Myocyte (in vitro differentiated cells): ENCODE results near the gene SPATA16. TPM values are rescaled to one million over a fixed set of nuclear protein-coding genes. Genes with fewer than 3 reads are reported as not detected.
"Not testable (repeated sequence)": the region's sequence is repeated elsewhere in the genome, so short reads cannot be mapped to it uniquely, and the experiment has no call there.

Experiments used
- DNase-seq: peaks from one replicate; pipeline ENCODE4 v3.0.0-alpha.2; 2012; ENCODE audit warnings: low read depth
- total RNA-seq: library from RNA; depleted of rRNA; stranded (reverse); fragments of >200 nt; gene quantifications from 2 replicates; pipeline ENCODE4 v1.2.3, GENCODE V29; 2014

SPATA16 gene
- total RNA-seq, 1 donor from 2014 or later: not detected

DNA sequence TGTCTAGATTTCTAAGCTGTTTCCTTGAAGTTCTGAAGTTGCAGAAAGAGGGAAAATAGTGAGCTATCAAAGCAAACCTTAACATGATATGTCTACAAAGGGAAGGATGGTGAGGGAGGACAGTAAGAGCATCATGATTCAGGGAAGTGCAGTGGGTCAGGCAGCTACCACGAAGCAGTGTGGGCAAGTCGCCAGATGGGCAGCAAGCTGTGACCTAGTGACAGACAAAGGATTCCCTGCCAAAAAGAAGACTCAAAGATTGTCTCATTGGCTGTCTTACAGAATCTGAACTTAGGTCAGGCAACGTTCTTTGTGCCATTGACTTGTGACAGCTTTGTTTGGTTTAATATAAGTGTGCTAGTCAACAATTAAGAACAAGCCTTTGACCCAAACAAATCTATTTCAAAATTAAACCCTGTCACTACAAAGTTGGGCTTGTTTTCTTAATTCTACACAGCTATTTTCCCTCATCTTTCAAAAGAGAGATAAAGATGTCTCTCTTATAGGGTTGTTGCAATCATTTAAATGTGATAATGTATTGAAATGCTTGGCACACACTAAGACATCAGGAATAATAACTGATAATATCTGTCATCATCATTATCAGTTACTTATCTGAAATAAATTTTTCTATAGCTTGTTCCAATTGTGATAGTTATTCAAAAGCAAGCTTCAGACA is 237.3 kb downstream of the SPATA16 start:
- DNase-seq: peak; percentile 35

DNA sequence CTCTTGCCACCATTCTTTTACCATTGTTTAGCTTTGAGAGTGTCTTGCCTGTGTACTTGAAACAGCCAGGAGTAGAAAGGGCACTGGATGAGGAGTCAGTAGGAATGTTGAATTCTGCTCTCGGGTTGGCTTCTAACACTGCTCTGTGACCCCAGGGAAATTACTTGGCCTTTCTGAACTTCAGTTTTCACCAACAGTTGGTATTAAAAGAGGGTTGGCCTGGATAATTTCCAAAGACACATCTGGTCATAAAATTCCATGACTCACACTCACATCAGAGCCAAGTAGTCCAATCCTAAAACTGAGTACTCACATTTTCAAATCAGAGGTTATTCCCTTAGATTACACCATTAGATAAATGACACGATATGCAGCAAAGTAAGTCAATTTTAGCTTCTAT is 248.9 kb downstream of the SPATA16 start:
- DNase-seq: peak; percentile 59

DNA sequence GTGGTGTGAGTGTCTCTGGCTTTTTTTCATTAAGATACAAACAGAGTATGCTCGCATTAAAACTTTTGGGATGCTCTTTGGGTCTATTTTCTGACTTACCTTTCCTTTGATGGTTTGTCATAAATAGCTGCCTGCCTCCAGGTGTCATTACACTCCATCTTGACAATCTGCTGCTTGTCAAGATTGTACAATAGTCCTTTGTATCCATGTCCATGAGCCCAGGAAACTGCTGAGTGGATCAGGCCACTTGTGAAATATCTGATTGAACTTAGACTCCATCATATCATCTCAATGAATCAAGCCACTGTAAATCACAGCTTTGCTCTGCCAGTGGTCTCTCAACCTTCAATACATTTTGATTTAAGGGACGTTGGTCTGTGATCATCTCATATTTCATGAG is 255.3 kb downstream of the SPATA16 start:
- DNase-seq: no peak

DNA sequence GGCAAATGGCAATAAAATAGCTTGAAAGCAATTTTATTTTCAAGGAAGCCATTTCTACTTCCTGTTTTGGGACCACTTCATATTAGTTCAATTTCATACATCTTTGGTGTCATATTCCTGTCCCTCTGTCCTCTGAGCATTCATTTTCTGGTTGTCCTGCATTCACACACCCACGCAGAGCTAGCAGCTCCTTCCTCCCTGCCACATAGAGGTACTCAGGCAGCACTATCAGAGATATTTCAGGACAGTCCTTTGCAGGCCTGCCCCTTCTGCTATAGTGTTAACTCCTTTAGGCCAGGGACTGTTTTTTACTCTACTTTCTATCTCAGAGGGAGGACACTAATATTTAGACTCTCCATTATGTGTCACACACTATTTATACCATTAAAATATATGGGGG is 258.5 kb downstream of the SPATA16 start:
- no peak for DNase-seq

DNA sequence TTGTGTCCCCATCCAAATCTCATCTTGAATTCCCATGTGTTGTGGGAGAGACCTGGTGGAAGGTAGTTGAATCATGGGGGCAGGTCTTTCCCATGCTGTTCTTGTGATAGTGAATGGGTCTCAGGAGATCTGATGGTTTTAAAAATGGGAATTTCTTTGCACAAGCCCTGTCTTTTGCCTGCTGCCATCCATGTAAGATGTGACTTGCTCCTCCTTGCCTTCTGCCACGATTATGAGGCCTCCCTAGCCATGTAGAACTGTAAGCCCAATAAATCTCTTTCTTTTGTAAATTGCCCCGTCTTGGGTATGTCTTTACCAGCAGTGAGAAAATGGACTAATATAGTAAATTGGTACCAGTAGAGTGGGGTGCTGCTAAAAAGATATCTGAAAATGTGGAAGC is 261.7 kb downstream of the SPATA16 start:
- not testable (repeated sequence) for DNase-seq

DNA sequence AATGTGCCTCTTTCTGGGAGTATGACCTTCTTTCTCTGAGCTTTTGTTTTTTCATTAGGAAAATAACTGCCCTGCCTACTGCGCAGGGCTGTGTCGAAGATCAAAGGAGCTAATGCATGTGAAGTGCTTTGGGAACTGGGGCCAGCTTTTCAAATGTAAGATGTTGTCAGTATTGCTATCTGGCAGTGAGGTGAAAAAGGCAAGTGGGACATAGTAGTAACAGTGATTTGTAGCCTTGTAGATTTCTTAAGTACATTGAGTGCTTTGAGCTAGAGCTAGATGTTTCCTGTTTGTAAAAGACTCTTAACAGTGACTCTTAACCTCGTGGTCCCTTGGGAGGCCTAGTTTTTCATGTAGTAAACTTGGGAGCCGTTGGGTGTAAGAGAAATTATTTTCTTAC is 264.0 kb downstream of the SPATA16 start:
- DNase-seq: no peak

DNA sequence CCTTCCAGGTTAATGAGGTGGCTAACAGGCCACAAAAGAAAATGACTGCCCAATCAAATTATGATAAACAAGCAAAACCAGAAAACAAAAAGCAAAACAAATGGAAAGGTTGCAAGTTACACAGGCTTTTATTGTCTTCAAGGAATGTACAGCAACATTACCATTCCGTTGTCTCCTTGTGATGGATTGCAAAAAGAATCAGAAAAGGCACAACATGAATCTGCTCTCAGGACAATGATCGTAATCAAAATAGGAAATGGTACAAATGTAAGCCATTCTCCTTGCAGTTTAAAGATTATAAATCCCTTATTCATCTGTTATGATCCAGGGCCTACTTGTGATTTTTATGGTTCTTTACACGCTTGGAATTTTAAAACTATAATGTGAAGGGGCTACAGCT is 264.7 kb downstream of the SPATA16 start:
- DNase-seq: no peak

DNA sequence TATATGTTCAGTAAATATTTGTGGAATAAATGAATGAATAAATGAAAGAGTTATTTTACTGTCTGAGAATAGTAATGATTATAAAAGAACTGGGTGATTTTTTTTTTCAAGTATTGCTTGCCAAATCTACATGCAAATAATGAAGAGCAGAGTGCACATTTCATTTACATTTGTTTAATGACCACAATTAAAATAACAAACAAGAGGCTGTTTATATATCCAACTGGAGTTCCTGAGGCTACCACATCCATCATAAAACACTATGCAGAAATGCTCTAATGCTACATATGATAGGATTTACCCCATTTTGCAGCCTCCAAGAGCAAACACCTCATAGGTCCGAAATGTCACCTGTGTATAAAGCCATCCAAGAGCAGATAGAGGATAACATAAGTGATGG is 266.0 kb downstream of the SPATA16 start:
- no peak for DNase-seq

DNA sequence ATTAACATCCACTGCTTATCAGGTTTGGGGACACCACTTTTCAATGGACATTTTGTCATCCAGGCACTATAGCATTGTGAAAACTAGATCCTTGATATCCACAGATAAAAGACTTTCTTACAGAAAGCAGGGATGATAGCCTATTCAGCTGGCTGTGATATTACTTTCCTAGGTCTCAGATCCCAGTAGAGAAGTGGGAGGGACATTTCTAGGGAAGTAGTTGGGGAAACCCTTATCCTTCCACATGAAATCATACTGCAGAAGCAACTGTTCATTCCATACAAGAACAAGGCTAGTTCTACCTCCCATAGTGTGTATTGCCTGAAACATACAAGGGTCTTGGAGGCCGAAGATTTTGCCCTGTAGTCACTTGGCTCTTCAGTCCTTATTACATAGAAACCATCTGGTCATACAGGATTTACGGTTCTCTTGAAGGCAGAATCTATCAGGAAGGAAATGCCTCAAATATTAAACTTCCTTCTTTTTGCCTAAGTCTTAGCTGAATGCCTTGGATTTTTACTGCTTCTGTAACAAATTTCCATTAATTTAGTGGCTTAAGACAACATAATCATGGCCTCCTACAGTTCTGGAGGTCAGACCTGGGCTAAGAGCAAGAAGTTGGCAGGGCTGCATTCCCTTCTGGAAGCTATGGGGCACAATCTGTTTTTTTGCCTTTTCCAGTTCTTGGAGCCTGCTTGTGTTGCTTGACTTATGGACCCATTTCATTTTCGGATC is 271.1 kb downstream of the SPATA16 start:
- no peak for DNase-seq

DNA sequence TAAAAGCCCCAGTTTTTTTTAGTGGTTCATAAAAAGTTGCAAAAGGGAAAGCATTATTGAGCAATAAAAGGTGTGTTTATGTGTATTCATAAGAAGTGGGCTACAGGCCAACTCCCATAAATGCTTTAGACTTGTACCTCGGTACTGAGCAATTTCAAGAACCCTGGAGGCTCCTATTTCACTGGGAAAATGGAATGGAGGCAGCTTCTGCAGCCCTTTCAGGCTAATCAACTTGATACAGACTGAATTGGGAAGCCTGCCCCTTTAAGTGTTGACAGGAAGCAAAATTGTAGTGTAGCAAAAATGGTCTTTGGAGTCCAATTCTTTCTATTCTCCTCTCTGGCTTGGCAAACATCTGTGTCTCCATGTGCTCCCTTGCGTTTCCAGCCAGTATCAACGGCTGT is 271.7 kb downstream of the SPATA16 start:
- no peak for DNase-seq

DNA sequence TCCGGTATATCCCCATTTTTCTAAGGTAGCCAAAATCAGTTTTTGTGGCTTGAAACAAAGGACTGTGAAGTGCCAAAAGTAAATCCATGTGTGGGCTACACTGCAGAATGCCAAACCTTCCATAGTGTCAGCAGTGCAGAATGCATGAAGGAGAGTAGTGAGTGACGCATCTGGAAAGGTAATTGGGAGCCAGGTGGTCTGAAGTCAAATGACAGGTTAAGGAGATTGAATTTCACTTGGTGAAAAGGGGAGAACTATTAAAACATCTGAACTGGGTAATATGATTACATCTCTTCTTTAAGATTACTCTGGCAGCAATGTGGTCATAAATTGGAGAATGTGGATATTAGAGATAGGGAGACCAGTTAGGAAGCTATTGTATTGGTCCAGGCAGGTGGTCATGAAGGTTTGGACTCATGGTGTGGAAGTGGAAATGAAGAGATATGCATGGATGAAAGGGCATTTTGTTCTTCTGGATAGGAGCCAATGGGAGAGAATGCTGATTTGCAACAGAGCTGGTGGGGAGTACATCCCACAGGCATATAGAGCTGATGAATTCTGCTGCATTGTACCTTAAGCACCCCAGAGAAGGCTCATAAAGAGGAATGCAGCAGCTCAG is 272.3 kb downstream of the SPATA16 start:
- no peak for DNase-seq

DNA sequence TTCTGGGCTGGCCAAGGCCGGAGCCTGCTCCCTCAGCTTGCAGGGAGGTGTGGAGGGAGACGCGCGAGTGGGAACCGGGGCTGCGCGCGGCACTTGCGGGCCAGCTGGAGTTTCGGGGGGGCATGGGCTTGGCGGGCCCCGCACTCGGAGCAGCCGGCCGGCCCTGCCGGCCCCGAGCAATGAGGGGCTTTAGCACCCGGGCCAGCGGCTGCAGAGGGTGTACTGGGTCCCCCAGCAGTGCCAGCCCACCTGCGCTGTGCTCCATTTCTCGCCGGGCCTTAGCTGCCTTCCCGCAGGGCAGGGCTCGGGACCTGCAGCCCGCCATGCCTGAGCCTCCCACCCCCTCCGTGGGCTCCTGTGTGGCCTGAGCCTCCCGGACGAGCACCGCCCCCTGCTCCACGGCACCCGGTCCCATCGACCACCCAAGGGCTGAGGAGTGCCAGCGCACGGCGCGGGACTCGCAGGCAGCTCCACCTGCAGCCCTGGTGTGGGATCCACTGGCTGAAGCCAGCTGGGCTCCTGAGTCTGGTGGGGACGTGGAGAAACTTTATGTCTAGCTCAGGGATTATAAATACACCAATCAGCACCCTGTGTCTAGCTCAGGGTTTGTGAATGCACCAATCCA is 274.2 kb downstream of the SPATA16 start:
- not testable (repeated sequence) for DNase-seq

DNA sequence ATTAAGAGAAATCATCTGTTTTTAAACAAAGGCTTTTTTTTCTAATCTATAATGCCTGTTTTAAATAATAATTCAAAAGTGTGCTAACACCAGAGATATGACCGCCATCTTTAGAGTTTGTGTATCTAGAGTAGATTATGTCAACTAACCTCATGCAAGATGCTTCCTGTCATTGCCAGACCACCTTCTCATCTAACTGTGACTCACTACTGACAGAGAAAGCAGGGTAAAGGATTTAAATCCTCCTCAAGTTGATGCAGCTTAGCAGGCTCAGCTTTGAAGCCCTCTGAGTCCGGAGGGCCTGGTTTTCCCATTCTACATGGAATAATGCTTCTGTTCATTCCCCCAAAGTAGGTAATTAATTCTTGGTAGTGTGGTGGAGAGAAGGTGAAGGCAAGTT is 282.0 kb downstream of the SPATA16 start:
- no peak for DNase-seq

DNA sequence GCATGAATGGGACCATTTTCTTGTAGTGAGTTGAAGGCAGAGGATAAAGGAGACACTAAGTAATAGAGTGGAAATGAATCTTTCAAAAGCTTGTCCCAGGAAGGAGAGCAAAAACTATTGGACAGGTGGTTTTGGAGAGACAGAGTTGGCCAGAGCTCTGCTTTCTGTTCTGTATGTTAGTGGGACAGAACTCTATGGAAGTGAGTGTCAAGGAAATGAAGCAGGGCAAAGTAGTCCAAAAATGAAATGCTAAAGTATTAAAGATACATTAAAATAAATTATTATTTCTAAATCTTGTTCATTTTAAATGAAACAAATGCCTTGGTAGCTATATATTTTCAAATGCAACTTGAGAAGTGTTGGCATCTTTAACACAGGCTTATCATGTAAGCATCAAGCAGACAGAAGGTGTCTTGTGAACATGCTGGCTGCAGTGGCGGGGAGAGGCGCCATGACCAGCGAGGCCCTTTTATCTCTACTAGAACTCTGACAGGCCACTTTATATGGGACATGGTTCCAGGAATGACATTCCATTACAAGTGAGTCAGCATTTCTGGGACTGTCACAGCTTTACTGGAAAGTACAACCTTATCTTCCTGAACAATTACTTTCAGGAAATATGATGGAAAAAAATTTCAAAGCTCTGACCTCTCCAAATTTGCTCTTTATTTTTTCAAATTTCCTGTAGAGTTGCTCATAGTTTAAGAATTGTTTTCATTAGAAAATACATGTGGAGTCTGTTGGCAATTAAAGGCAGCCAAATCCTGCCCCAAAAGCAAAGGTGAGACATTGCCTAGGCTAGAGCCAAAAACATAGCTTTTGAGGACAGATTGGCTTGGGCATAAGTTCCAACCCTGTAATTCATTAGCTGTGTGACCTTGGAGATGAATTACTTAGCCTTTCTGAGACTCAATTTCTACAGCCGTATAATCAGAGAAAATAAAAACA is 284.0 kb downstream of the SPATA16 start:
- DNase-seq: no peak

DNA sequence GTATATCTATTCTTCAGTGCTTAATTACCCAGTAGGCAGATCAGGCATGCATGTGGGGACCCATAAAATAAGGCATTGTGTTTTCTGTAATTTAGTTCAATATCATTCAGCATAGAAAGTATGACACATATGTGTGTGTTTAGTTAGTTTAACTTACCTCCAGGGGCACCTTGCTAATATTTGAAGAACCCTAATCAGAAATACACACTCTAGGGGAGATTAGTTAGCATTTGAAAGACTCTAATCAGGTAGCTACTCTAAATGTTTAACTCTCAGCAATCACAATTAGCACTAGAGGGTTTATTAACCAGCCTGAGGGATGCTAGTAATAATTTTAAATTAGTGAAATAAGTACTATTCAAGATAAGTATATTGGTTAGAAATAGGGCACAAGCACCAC is 286.0 kb downstream of the SPATA16 start:
- no peak for DNase-seq

DNA sequence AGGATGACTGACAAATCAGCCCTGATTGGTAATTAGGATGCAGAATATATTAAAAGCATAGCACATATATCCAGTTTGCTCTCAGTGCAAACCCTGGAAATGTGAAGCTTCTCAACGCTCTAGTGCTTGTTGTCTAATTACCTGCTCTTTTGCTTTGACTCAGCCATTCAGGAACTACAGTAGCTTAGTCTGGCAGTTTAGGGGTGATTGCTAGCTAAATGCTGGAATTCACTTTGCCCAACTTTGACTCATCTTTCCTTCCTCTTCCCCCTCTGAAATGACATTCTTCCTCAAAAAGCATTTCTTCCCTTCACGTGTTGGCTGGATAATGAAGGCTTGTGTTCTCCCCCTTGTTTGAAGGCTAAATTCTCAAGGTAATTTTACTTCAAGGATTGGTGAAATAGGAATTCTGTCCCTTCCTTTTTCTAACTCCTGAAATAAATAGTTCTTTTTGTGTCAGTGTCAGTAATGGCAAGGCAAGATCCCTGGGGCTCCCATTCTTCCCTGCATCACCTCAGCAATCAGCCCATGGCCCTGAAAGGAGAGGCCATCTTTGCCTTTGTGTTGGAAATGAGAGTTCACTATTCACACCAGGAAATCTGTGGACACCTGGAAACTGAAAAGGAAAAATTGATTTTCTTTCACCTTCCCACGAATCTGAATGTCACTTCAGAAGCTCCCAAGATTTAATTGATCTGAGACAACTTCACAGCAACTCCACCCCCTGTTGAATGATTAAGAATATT is 286.9 kb downstream of the SPATA16 start:
- DNase-seq: no peak

DNA sequence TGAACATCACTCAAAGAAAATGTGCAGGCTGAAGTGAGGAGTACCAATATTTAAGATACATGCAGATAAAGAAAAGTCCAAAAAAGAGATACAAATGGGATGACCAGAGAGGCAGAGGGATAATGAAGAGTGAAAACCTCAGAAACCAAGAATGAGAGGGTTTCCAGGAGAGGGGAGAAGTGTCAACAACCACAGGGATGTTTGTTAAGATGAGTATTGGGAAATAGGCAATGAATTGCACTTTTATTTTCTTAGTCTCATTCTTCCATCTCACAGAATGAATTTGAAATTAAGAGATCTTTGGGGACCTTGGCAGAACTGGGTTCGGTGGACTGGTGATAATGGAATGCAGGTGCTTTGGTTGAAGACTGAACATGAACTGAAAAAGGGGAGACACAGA is 288.0 kb downstream of the SPATA16 start:
- no peak for DNase-seq

DNA sequence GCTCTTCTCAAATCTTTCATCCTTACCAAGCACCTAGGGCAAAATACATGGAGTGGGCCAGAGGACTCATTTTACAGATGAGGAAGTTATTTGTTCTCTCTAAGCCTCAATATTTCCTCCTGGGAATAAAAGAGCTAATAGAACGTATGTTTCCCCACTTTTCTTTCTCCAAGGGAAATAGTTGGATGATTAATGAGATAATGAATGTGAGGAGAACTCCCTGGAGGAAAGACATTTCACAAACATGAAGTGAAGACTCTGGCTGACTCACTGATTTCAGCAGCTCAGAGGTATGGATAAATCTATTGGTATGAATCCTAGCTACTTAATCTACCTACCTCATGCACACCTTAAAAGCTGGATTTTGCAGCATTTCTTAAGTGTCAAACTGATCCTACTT is 292.1 kb downstream of the SPATA16 start:
- DNase-seq: no peak

DNA sequence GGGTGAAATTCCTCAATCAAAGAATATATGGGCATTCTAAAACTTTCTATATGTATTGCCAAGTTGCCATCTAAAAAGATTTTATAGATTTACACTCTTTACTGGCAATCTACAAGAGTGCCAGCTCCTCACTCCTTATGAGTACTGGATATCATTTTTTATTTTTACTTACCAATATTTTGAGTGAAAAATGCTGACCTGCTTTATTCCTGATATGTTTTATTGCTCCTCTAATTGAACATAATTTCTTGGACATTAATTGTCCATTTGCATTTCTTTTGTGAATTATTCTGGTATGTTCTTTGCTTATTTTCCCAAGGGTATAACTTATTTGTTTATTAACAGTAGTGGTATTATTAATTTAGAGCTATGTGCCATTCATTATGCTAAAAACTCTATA is 293.7 kb downstream of the SPATA16 start:
- DNase-seq: no peak

DNA sequence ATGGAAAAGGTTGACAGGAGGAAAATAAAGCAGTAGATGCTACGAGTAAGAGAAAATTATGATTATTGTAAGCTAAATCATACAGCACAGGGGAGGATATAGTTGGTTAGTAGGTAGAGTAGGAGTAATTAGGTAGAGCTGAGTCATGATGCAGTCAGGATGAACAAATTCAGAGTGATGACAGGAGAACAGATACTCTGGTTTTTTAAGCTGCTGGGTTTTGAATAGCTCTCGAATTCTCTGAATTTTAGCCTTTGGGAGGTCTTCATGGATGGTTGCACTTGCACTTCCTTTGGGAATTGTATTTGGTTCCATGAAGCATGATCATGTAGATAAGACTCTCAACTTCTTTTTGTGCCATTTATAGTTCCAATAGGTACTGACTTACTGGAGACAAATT is 294.3 kb downstream of the SPATA16 start:
- no peak for DNase-seq
